LNCaP clone FGC (cell line): ENCODE measurements around the gene NOXA1.
A peak's percentile ranks its signal among the peaks of the same experiment; 100 is the strongest.
"Not testable (repeated sequence)": the region's sequence is repeated elsewhere in the genome, so short reads cannot be mapped to it uniquely, and the experiment has no call there.

Experiments used
- DNase-seq: peaks from one replicate; pipeline ENCODE4 v3.0.0-alpha.2; 2011; ENCODE audit warnings: low read depth
- H3K4me3 ChIP-seq: 2 replicates; pipeline ENCODE4 v1.5.1; 2011; ENCODE audit warnings: mild to moderate bottlenecking, low read depth, low read length, control low read depth
- CTCF ChIP-seq: IDR thresholded peaks from 2 replicates; pipeline ENCODE4 v1.5.1; 2012; ENCODE audit warnings: mild to moderate bottlenecking; ENCODE audit not compliant: control insufficient read depth, insufficient read depth; ENCODE audit errors: extremely low read depth

The NOXA1 gene

GRCh38 chr9:137422604-137423513, at the start of gene NOXA1, which contains the start of gene EXD3:
NOXA1 (plus strand) TSS chr9:137423393; CDS start chr9:137423530, 137 bp downstream.
EXD3 (minus strand) TSS chr9:137423162; CDS start chr9:137395357, 27,805 bp downstream.
- H3K4me3 ChIP-seq: peak within 1 kb of the TSS; percentile 83
- peak; percentile 79 for TF ChIP-seq CTCF
- peak; percentile 63 for DNase-seq

GRCh38 chr9:137373611-137373980, 49.6 kb upstream of the NOXA1 start:
- no peak overlapping the region for H3K4me3 ChIP-seq
- no peak for TF ChIP-seq CTCF
- DNase-seq: no peak

GRCh38 chr9:137374131-137374845, 48.9 kb upstream of the NOXA1 start:
- no peak for TF ChIP-seq CTCF
- H3K4me3 ChIP-seq: no peak overlapping the region
- no peak for DNase-seq

GRCh38 chr9:137375321-137376058, 47.7 kb upstream of the NOXA1 start:
- no peak overlapping the region for H3K4me3 ChIP-seq
- no peak for TF ChIP-seq CTCF
- no peak for DNase-seq

GRCh38 chr9:137376386-137376785, 46.8 kb upstream of the NOXA1 start:
- TF ChIP-seq CTCF: no peak
- DNase-seq: no peak
- no peak overlapping the region for H3K4me3 ChIP-seq

- not testable (repeated sequence) for DNase-seq, H3K4me3 ChIP-seq
These were observed 44.3 kb upstream of the NOXA1 start for GRCh38 chr9:137378688-137379410.

- H3K4me3 ChIP-seq: no peak overlapping the region
- no peak for TF ChIP-seq CTCF
These were observed 43.4 kb upstream of the NOXA1 start for GRCh38 chr9:137379761-137380161.

More at GRCh38 chr9:137379761-137380161, 43.4 kb upstream of the NOXA1 start:
- no peak for DNase-seq
